ENCODE measurements around the gene SLK.

Gene SLK

DNA sequence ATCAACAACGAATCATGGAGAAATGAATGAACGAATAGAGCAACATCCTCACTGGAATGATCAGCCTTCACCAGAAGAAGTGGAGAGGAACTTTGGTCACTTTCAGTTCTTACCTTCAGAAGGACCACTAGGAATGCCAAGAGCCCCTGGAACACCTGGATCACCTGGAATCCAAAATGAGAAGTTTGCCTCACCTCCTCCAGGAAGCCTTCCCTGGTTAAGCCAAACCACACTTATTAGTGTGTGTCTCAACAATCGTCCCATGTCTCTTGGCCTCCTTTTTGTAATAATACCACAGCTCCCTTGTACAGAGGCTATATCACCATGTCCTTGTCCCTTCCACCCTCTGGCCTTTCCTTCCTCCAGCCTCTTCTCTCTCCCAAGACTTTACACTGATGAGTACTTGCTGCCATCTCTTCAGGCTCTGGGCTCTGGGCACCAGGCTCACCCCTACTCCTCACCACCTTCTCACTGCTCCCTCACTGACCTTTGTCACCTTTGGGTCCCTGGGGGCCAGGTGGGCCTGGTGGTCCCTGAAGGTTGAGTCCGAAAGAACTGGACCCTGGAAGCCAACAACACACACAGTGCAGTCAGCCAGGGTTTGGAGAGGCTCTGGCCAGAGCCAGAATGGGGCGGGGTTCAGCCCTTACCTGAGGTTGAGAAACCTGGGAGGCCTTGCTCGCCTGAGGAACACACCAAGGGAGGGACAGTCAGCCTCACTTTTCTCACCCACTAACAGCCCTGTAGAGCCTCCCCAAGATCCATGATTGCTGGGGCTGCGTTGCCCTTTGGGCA is 72.2 kb downstream of the SLK start:
- DNase-seq (ENCODE audit: low read depth) = no peak
- TF ChIP-seq, protein P1, sequence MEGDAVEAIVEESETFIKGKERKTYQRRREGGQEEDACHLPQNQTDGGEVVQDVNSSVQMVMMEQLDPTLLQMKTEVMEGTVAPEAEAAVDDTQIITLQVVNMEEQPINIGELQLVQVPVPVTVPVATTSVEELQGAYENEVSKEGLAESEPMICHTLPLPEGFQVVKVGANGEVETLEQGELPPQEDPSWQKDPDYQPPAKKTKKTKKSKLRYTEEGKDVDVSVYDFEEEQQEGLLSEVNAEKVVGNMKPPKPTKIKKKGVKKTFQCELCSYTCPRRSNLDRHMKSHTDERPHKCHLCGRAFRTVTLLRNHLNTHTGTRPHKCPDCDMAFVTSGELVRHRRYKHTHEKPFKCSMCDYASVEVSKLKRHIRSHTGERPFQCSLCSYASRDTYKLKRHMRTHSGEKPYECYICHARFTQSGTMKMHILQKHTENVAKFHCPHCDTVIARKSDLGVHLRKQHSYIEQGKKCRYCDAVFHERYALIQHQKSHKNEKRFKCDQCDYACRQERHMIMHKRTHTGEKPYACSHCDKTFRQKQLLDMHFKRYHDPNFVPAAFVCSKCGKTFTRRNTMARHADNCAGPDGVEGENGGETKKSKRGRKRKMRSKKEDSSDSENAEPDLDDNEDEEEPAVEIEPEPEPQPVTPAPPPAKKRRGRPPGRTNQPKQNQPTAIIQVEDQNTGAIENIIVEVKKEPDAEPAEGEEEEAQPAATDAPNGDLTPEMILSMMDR (IDR thresholded peaks at IDR 0.05; ENCODE audit: low read length, missing control alignments) = no peak
- no peak overlapping the region for H3K4me3 ChIP-seq (replicated peaks; ENCODE audit: low read depth, low read length)

DNA sequence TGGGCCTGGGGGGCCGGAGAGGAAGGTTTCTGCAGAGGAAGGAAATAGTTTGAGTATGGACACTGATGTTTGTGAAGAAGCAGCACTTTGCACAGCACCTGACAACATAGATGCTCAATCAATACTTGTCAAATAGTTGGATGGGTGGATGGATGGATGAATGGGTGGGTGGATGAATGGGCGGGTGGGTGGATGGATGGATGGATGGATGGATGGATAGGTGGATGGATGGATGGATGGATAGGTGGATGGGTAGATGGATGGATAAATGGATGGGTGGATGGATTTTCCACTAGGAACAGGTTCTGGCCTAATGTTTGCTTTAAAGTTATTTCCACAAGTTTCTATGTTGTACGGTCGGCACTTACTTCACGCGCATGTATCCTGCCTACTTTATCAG is 73.4 kb downstream of the SLK start:
- H3K4me3 ChIP-seq (replicated peaks; ENCODE audit: low read depth, low read length) = no peak overlapping the region
- DNase-seq (ENCODE audit: low read depth) = no peak
- TF ChIP-seq, protein P1 (IDR thresholded peaks at IDR 0.05; ENCODE audit: low read length, missing control alignments) = no peak

DNA sequence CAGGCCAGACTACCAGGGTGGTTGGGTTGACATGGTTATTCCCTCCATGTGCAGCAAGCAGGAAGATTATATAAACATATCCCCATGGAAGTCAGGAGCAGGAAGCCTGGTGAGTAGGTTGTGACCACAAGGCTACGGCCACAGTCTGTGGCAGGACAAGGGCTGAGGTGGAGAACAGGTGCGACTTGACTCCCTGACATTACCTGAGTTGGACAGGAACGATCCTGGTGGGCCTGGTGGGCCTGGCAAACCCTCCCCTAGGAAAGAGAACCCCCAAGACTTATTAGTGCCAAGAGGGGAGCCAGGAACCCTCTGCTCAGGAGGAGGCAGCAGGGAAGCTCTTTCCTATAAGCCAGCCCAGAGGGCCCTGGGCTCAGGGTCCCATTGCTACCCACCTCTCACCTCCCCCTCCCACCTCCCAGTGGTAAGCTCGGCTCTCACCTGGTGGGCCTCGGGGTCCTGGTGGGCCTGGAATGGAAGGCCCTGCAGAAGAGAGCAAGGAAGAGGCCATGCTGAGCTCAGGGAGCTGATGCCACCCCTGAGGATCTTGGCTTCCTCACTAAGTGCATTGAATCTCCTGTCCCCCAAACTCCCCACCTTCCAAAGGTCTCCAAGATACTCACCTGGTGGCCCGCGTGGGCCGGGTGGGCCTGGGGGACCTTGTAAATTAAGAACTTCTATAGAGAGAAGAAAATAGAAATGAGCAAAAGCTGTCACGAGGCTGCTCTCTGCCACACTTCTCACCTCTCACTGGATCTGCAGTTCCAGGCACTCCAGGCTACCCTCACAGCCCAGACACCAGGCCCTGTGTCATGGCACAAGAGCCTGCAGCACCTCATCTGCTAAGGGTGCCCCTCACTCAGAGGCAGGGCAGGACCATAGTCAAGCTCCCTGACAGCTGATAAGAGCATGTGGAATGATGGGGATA is 74.2 kb downstream of the SLK start:
- DNase-seq (ENCODE audit: low read depth) = no peak
- TF ChIP-seq, protein P1 (IDR thresholded peaks at IDR 0.05; ENCODE audit: low read length, missing control alignments) = no peak
- H3K4me3 ChIP-seq (replicated peaks; ENCODE audit: low read depth, low read length) = no peak overlapping the region

DNA sequence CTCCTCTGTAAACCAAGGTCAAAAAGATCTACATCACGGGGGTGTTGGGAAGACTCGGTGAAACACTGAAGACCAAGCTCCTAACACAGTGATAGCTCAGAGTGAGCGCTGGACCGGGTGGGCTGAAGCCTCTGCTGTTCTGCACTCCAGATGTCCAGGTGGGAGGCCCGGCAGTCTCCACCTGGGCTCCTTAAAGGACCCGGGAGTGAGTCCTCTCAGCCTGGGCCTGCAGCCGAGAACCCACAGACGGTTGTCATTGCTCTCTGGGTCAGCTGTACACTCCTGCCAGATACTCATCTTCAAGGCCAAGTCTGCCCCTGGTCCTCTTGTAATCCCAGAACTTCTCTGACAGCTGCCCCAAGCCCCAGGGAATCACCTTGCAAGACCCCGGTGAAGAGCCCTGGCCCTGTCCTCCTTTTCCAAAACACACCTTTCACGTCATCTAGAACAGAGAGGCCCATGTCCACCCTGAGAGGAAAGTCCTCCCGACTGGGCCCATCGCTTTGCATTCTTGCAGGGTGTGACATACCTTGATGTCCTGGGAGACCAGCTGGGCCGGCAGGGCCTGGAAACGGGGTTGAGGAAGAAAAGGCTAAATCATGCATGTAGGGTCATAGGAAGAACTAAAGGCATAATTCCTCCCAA is 75.1 kb downstream of the SLK start:
- no peak overlapping the region for H3K4me3 ChIP-seq (replicated peaks; ENCODE audit: low read depth, low read length)
- TF ChIP-seq, protein P1 (IDR thresholded peaks at IDR 0.05; ENCODE audit: low read length, missing control alignments) = no peak
- no peak for DNase-seq (ENCODE audit: low read depth)

DNA sequence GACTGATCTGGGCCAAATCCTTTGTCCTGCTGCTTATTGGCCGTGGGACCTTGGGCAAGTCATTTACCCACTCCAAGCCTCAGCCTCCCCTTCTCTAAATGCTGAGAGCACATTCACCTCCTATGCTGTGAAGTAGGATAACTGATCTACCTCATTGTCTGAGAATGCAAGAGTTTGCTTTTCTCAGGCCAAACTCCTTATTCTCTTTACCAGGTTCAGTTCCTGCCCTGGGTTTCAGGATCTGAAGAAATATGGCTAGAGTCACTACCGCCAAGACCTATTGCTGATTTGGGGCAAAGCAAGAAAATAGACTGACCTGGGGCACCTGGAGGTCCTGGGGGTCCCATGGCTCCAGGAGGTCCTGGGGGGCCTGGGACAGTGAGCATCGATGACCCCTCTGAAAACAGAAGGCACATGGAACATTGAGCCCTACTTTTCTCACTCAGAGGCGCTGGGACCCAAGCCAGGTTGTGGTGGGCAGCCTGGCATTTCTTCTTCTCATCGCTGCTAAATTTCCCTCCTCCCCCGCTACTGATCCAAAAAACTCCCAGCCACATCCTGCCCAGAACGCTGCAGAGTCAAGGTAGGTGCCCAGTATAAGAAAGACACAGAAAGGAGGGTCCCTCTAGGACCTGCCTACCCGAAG is 76.4 kb downstream of the SLK start:
- H3K4me3 ChIP-seq (replicated peaks; ENCODE audit: low read depth, low read length) = no peak overlapping the region
- DNase-seq (ENCODE audit: low read depth) = no peak
- TF ChIP-seq, protein P1 (IDR thresholded peaks at IDR 0.05; ENCODE audit: low read length, missing control alignments) = no peak

DNA sequence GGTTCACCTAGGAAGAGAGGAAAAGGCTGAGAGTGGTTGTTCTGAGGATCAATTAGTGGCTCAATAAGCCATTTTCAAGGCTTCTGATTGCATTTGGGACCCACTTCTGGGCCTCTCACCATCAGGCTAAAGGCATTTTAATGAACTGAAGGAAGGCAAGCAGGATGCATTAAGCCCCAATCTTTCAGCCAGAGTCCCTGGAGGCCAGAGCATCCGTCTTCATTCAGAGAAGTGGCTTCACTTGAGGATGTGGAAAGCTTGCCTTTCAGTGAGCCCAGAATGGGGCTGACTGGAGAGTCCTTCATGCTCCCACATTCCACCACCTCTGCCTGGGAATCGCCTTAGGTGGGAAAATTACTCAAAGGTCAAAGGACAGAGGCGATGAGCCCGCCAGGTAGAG is 76.9 kb downstream of the SLK start:
- TF ChIP-seq, protein P1 (IDR thresholded peaks at IDR 0.05; ENCODE audit: low read length, missing control alignments) = no peak
- DNase-seq (ENCODE audit: low read depth) = no peak

More for the DNA sequence above, 76.9 kb downstream of the SLK start:
- no peak overlapping the region for H3K4me3 ChIP-seq (replicated peaks; ENCODE audit: low read depth, low read length)
